ENCODE data around the gene CYTH1.

GRCh38 chr17:78665387-78665951 is 116.6 kb downstream of the CYTH1 start:
- TF ChIP-seq CTCF (IDR thresholded peaks at IDR 0.05) = no peak
- TF ChIP-seq EZH2 (IDR thresholded peaks at IDR 0.05; ENCODE audit: borderline replicate concordance, insufficient read depth, low read depth, low read length, poor library complexity, severe bottlenecking) = no peak

Measured in B cell (primary cell).